Measurements from ENCODE around the gene ALOX15B.
"Not testable (repeated sequence)": the region's sequence is repeated elsewhere in the genome, so short reads cannot be mapped to it uniquely, and the experiment has no call there.

ALOX15B gene

DNA sequence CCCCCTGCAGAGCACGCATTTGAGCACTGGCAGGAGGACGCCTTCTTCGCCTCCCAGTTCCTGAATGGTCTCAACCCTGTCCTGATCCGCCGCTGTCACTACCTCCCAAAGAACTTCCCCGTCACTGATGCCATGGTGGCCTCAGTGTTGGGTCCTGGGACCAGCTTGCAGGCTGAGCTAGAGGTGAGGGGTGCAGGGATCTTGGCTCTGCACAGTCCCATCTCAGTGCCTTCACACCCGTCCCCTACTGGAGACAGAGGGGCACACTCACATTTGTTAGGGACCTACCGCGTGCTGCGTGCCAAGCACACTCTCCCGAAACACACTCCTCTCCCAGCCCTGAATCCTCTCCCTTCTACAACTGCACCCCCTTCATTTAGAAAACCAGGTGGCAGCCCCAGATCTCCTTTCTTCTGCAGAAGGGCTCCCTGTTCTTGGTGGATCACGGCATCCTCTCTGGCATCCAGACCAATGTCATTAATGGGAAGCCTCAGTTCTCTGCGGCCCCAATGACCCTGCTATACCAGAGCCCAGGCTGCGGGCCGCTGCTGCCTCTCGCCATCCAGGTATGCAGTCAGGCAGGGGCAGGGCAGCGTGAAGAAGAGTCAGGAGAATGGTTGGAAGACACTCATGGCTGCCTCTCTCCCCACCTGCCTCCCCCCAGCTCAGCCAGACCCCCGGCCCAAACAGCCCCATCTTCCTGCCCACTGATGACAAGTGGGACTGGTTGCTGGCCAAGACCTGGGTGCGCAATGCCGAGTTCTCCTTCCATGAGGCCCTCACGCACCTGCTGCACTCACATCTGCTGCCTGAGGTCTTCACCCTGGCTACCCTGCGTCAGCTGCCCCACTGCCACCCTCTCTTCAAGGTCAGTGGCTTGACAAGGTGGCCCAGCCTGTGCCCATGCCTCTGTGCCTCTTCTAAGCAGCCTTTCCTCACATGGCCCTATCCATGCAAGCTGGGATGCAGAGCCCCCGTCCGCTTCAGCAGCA, 6.3 kb downstream of the ALOX15B start:
- DNase-seq = no peak

DNA sequence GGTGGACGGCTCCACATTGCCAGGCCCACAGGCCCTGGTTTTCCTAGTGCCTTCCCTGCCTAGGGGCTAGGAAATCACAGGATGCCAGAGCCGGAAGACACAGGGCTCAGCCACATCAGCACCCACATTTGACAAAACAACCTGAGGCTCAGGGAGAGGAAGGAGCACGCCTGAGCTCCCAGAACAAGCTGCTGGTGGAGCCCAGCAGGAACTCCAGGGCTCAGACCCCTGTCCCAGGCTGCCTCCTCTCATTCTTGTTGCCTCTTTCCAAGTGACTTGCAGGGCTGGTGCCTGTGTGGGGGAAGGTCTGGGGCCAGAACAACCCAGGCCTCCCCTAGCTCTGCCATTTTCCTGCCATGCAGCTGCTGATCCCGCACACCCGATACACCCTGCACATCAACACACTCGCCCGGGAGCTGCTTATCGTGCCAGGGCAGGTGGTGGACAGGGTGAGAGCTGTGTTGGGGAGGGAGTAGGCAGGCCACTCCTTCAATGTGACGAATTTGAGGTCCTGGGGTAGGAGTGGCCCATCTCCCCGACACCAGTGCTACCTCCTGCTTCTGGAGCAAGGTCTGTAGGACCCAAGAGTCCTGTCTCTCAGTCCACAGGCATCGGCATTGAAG, 7.6 kb downstream of the ALOX15B start:
- DNase-seq = no peak

DNA sequence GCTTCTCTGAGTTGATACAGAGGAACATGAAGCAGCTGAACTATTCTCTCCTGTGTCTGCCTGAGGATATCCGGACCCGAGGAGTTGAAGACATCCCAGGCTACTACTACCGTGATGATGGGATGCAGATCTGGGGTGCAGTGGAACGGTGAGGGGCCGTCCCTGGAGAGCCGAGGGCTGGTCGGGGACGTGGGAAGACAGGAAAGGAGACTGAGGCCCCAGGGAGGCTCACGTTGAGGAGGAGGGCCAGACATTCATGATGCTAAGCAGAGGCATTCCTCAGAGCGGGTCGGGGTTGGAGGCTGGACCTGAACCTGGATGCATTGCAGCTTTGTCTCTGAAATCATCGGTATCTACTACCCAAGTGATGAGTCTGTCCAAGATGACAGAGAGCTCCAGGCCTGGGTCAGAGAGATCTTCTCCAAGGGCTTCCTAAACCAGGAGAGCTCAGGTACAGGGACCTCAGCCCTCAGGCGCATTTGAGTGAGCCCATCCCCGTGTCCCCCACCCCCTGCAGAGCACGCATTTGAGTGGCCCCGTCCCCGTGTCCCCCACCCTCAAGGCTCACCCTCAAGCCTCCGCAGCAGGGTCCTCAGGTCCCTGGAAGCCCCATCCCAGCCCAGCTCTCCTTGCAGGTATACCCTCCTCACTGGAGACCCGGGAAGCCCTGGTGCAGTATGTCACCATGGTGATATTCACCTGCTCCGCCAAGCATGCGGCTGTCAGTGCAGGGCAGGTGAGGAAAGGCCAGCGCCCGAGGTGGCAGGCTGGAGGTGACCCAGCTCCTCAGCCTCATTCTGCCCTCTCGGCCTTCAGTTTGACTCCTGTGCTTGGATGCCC, 8.3 kb downstream of the ALOX15B start:
- DNase-seq = no peak

DNA sequence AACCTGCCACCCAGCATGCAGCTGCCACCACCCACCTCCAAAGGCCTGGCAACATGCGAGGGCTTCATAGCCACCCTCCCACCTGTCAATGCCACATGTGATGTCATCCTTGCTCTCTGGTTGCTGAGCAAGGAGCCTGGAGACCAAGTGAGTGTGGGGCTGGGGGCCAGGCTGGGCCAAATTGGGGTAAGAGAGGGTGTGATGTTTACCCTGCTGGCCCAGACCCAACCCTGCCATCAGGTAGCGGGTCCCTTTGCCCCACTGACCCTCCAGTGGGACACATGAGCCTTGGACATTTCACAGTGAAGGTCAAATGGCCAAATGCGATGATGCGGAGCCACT, 8.9 kb downstream of the ALOX15B start:
- DNase-seq = no peak

DNA sequence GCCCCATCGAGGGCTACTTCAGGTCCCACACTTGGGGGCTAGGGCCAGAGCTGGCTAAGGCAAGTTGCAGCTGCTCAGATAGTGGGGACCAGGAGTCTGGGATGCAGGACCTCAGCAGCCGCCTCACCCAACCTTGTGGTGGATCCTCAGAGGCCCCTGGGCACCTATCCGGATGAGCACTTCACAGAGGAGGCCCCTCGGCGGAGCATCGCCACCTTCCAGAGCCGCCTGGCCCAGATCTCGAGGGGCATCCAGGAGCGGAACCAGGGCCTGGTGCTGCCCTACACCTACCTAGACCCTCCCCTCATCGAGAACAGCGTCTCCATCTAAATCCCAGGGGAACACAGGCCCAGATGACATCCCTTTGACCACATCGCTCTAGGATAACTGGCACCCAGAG, 9.4 kb downstream of the ALOX15B start:
- no peak for DNase-seq

DNA sequence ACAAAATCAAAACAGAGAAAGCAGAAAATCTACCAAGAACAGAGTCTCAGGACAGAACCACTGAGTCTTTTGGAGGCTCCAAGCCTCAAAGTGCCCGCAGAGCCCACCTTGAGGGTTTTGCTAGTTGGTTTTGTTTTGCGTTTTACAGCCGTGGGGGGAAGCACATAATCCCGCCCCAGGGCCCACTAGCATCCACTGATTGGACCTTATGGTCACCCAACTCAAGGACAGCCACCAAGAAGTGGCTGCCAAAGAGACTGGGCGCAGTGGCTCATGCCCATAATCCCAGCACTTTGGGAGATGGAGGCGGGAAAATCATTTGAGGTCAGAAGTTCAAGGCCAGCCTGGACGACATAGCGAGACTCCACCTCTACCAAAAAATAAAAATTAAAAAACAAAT, 9.9 kb downstream of the ALOX15B start:
- no peak for DNase-seq

DNA sequence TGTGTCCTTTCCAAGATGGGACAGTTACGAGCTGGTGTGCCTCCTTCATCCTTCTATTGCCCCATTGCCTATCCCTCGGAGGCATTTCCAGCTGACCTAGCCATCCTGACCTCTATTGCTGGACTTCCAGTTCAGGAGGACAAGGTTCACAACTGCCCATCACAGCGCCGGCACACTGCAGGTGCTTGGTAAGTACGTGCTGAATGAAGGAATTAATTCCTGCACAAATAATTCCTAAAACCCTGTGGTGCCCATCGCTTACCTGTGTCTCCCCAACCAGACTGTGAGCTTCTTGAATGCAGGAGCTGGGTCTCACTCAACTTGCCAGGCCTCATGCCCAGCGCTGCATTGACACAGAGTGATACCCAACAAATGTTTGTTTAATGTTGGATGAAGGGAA, 13.0 kb downstream of the ALOX15B start:
- DNase-seq = no peak

DNA sequence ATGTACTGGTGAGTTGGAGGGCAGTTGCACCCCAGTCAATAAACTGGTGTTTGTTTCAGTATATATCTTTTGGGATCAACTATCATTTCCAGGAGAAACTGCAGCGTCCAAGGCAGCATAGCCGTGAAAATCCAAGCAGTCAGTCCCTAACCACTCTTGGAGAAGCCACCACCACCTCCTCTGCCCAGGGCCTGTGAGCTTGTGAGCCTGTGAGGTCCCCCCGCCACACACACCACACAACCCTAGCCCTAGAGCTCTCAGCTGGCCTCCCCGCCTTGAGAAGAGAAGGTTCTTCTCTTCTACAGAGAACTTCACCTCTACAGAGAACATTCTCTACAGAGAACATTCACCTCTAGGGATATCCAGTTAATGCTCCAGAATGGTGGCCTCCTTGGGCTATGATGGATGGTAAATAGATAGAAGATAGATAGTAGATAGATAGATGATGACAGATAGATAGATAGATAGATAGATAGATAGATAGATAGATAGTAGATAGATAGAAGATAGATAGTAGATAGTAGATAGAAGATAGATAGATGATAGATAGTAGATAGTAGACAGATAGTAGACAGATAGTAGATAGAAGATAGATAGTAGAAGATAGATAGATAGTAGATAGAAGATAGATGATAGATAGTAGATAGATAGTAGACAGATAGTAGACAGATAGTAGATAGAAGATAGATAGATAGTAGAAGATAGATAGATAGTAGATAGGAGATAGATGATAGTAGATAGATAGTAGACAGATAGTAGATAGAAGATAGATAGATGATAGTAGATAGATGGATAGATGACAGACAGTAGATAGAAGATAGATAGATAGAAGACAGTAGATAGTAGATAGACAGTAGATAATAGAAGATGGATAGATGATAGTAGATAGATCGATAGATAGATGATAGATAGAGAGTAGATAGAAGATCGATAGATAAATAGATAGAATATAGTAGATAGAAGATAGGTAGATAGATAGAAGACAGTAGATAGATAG, 13.7 kb downstream of the ALOX15B start:
- DNase-seq = no peak

DNA sequence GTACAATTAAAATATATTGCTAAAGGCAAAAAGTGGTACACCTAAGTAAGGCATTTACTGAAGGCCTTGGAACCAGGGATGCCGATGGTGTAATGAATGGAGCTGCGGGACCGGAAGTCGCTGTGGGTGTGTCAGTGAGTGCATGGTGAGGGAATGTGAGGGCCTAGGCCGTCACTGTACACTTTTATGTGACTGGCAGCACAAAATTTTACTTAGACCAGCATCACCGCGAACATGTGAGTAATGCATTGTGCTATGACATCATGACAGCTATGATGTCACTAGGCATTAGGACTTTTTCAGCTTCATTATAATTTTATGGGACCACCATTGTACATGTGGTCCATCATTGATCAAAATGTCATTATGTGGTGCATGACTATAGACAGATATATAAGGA, 14.7 kb downstream of the ALOX15B start:
- no peak for DNase-seq

DNA sequence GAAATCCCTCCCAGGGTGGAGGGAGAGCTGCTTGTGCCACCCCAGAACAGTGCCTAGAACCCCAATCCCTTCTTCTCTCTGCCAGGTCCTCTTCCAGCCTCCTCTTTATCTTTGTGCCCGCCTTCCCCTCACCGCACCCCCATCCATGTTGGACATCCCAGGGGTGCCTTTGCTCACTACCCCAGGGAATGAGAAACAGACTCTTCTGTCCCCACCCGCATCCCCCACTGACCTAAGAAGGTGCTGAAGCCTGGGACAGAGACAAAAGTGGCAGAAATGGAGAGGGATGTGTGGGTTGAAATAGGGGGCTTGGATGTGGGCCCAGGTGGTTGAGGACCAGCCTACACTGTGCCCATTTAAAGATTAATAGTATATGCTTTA, 17.0 kb downstream of the ALOX15B start:
- DNase-seq = no peak

DNA sequence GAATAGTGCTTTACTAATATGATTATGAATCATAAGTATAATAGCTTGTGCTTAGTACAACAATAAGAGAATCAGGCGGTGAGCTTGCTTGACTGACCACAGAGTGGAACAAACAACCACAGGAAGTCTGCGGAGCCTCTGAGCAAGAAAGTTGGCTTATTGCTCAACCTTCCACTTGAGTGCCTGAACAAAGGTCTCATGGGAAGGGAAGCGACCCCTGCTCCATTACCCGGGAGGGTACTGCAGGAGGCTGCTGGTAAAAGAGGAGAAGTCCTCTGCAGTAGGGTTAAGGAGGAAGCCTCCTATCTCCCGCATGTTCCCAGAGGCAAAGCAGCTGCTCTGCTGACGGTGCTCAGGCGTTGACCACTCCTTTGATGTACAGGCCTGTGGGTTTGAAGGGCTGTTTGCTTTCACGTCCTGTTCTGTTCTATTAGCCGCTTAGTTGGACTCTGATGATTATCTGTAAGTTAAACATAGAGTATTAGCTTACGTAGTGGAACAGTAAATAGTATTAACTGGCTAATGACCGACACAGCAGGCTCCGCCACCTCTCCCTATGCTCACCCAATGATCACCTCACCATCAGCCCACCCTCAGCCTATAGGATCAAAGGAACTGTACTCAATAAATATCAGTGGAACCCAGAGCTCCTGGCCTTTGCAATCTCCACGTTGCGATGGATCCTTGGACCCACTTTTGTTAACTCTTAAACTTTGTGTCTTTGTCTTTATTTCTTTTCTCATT, 17.5 kb downstream of the ALOX15B start:
- no peak for DNase-seq

DNA sequence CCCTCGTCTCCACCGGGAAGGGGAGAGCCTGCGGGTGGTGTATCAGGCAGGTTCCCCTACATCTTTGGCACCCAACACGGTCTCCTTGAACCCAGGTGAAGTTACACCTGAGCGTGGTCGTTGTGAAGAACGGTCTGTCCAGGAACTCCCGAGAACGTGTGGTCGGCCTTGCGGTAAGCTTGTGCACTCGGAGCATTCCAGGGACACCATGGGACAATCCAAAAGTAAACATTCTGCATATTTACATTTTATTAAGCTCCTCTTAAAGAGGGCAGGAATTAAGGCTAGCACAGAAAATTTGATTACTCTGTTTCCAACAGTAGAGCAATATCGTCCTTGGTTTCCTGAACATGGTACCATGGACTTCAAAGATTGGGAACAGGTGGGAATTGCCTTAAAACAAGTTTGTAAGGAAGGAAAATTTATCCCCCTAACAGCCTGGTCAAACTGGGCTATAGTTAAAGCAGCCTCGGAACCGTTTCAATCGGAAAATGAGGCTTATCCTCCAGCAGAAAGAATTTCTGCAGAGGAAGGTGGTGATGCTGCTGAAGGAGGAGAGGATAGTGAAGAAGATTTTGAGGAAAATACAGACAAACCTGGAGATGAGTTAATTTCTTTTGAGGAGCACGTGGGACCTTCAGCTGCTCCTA, 18.2 kb downstream of the ALOX15B start:
- DNase-seq = no peak

DNA sequence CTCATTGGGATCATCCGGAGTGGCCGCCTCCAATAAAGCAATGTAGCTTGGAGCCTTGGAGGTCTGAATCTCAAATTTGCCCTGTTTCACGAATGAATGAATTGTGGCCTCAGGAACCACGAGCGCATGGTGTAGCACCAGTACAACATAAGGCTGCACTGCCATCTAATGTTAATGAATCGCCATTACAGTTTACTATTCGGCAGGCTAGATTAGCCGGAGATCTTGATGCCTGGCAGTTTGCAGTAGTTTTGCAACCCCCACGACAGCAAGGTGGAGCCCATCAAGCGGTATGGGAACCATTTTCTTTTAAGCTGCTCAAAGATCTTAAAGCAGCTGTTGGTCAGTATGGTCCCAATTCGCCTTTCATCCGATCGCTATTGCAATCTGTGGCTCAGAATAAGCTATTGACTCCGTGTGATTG, 18.8 kb downstream of the ALOX15B start:
- peak; percentile 16 for DNase-seq

DNA sequence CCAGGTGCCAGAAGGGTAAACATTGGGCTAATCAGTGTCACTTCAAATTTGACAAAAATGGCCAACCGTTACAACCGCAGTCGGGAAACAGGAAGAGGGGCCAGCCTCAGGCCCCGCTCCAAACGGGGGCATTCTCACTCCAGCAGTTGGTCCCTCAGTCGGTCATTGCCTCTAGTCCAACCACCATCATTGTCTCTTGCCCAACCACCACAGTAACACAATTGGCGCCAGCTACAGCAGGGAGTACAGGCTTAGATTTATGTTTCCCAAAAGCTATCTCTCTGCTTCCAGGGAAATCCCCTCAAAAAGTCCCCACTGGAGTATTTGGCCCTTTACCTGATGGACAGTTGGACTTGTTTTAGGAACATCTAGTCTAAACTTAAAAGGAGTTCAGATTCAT, 20.3 kb downstream of the ALOX15B start:
- DNase-seq = no peak

DNA sequence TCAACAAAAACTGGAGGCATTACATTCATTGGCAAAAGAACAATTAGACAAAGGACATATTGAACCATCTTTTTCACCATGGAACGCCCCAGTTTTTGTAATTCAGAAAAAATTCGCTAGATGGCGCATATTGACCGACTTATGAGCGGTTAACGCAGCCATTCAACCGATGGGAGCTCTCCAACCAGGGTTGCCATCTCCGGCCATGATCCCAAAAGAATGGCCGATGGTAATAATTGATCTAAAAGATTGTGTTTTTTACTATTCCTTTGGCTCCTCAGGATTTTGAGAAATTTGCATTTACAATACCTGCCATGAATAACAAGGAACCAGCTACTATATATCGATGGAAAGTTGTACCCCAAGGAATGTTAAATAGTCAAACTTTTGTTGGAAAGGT, 21.4 kb downstream of the ALOX15B start:
- peak; percentile 47 for DNase-seq

DNA sequence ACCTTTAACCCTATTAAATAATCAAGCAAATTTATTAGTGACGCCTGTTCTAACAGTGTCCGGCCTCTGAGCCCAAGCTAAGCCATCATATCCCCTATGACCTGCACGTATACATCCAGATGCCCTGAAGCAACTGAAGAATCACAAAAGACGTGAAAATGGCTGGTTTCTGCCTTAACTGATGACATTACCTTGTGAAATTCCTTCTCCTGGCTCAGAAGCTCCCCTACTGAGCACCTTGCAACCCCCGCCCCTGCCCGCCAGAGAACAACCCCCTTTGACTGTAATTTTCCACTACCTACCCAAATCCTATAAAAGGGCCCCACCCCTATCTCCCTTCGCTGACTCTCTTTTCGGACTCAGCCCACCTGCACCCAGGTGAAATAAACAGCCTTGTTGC, 23.0 kb downstream of the ALOX15B start:
- not testable (repeated sequence) for DNase-seq

DNA sequence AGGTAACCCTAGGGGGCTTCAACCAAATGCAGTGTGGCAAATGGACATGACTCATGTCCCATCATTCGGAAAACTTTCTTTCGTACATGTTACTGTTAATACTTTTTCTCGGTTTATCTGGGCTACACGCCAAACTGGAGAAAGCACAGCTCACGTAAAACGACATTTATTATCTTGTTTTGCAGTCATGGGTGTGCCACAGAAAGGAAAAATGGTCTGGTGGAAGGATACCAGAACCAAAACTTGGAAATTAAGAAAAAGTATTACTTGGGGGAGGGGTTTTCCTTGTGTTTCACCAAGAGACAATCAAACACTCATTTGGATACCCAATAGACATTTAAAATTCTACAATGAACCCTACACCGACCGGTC, 23.6 kb downstream of the ALOX15B start:
- DNase-seq = no peak

DNA sequence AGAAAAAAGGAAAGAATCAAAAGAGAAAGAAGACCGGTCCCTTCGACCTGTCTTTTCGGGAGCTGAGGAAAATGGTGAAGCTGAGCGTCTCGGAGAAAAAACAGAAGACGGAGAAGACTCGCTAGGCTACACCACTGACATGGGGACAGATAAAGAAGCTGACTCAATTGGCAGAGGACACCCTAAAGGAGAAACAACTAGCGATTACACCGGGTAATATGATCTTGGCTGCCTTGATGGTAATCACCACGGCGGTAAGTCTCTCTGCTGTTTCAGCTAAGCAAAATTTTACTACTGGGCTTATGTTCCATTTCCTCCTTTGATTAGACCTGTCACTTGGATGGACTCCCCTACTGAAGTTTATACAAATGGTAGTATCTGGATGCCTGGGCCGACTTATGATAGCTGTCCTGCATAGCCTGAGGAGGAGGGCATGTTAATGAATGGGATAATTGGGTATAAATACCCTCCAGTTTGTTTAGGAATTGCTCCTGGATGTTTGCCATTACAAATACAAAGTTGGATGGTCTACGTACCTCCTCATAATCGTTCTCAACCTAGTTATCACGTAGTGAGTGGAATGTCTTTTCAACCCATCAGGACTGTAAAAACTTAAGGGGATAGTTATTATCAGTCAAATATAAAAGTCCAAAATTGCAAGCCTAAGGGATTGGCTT, 24.1 kb downstream of the ALOX15B start:
- no peak for DNase-seq

DNA sequence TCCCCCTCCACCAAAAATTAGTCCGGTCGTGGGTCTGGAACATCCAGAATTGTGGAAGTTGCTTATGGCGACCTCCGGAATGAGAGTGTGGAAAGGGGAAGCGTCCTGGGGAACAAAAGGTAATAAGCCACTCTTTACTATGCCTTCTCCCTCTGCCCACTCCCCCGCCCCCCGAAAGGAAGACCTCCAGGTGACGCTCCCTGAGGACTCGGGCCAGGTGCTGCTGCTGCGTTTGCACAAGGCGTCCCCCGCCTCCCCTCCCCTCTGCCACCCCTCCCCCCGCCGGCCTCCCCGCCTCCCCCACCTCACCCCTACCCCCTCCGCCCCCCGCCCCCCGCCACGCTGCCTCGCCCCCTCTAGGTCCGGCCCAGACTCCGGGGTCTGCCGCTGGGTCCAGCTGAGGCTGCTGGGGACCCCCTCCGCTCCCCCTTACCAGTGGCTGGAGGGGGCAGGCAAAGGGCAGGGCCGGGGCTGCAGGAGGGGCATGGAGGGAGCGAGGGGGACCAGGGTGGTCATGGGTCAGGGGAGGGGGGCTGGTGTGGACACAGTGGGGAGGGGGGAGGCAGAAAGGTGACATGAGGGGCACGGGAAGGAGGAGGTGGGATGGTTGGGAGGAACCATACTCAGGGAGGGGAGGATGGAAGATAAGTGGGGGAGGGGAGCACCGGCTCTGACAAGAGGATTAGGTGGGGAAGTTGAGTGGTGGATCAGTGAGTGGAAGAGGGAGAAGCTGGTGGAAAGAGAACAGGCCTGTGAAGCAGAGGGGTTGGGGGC, 25.1 kb downstream of the ALOX15B start:
- no peak for DNase-seq

Data from T1000 (cell line).